Activated CD4-positive, alpha-beta T cell treated with anti-CD3 and anti-CD28 coated beads for 24 hours (primary cell): Measurements from ENCODE around the gene KCTD2.

ENCODE experiments used
- DNase-seq, 2 donors: peaks; one replicate each; pipeline ENCODE4 v3.0.0-alpha.2; 2020; ENCODE audit warnings: low read depth in 2 of 2

Gene KCTD2

DNA sequence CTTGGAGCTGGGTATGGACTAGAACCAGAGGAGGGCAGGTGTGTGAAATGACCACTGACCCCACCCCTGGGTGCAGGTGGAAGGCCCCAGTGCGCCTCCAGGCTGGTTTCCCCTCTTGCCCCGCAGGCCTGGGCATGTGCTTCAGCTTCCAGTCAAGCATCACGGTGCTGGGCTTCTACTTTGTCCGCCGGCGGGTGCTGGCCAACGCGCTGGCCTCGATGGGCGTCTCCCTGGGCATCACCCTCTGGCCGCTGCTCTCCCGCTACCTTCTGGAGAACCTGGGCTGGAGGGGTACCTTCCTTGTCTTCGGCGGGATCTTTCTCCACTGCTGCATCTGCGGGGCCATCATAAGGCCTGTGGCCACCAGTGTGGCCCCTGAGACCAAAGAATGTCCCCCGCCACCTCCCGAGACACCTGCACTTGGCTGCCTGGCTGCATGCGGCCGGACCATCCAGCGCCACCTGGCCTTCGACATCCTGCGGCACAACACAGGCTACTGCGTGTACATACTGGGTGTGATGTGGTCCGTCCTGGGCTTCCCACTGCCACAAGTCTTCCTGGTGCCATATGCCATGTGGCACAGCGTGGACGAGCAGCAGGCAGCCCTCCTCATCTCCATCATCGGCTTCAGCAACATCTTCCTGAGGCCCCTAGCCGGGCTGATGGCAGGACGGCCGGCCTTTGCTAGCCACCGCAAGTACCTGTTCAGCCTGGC lies 53.0 kb downstream of the KCTD2 start:
- no peak for DNase-seq

GRCh38 chr17:75102385-75102821 lies 55.4 kb downstream of the KCTD2 start:
- no peak for DNase-seq

GRCh38 chr17:75103601-75104554 lies 56.9 kb downstream of the KCTD2 start:
- DNase-seq = no peak

GRCh38 chr17:75105126-75106080 lies 58.4 kb downstream of the KCTD2 start:
- no peak for DNase-seq

DNA sequence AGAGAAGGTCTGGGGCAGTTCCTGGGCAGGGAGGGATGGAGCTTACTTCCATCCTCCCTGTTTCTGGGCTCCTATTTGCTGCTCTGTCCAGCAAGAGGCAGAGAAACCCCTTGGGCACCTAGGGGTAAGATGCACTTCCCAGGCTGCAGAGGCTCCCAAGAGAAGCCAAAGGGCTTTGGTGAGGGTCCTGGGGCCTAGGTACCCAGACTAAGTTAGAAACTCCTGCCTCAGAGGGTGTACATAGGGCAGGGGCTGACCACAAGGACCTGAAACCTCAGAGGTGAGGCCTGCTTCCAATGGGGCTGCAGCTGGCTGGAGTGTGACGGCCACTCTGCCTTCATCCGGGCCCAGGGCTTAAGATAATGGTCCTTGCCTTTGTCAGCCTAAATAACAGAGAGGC lies 61.2 kb downstream of the KCTD2 start:
- no peak for DNase-seq

GRCh38 chr17:75109046-75109406 lies 62.0 kb downstream of the KCTD2 start:
- no peak for DNase-seq

- DNase-seq = peak; percentile 90 to 95
Measured at GRCh38 chr17:75109407-75110233, 62.6 kb downstream of the KCTD2 start, which contains the start of gene ARMC7. ARMC7 (plus strand) TSS chr17:75109969; CDS start chr17:75110289, 320 bp downstream.

GRCh38 chr17:75110234-75110937 lies 63.4 kb downstream of the KCTD2 start:
- DNase-seq = no peak

DNA sequence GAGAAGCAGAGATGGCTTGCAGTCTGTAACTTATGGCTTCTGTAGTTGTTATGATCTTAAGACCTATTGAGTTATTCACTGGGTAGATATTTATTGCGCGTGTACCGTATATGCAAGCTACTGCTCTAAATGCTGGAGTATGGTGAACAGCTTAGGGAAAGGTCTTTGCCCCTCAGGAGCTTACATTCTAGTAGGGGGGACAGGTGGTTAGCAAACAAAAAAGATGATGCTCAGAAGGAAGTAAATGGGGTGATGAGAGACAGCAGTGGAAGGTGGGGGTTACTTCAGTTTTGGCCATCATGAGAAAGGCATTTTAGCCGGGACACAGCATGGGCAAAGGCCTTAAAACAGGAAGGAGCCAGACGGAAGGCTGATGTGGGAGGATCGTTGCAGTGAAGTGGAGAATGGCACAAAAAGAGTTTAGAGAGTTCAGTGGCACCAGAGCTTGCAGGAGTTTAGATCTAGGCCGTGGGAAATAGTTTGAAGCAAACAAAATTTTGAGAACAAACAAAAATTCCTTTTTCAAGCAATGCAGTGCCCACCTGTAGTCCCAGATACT lies 64.8 kb downstream of the KCTD2 start:
- DNase-seq = no peak

GRCh38 chr17:75113798-75114551 lies 67.0 kb downstream of the KCTD2 start:
- peak; percentile 89 for DNase-seq

- no peak for DNase-seq
Measured at GRCh38 chr17:75114552-75115314, 67.7 kb downstream of the KCTD2 start.
